Left forelimb (tissue), 1 donor: ENCODE data around the gene TUBA3D.
"Not testable (repeated sequence)": the region's sequence is repeated elsewhere in the genome, so short reads cannot be mapped to it uniquely, and the experiment has no call there.

Source experiments
- DNase-seq: peaks from one replicate; pipeline ENCODE4 v3.0.0-alpha.2; 2018; ENCODE audit warnings: low spot score

The TUBA3D gene

DNA sequence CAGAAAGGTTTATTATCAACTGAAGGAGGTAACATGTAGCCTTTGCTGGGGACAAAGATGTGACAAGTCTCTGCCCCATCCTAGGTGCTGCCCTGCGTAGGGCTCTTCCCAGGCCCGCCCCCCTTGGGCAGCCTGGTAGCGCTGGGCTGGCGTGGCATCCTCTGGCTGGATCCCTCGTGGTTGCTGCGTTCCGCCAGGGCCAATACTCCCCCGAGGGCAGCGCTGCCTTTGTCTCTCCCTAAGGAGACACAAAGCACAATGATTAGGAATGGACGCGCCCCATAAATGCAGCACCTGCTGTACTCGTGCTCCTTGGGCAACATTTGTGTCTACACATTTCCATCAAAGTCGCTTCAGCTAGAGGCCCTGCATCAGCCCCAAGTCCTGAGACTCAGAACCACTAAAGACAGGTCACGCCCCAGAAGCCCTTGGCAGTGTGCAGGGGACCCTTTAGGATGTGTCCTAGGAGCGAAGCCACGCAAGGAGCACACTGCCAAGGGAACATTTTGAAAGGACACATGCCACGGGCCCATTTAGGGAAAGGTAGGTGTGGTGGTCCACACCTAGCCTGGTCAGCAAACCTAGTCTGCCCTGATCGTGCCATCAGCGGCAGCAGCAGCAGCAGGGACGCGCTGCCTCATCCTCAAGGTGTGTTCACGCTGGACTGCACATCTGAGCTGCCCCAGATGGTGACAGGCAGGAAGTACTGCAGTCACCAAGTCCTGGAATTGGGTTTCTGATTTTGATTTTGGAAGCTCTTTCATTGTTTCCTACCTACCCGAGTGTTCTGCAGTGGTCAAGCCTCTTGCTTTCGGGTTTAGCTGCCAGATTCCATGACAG, 8.3 kb downstream of the TUBA3D start:
- not testable (repeated sequence) for DNase-seq

DNA sequence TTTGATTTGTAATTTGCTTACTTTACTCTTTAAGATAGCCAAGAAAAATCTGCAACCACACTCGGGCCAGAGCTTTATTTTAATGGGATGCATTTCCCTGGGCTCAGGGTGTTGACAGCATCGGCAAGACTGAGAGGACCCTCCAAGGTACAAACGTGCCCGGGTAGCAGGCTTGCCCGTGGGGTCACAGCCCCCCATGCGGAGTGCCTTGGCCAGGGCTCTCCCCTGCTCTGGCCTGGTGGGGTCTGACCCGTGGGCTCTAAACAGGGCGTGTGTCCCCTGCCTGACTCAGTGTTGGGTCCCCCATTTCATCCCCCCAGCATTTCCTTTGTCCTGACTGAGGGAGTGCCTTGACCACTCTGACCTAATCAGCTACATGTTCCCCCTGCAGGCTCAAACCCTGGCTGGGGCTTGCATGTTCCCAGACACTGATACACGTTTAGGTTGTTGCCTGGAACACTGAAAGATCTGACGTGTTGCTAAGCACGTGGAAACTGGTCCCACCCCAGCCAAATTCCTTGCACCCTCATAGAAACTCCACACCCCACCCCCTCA, 9.1 kb downstream of the TUBA3D start:
- DNase-seq, result not testable (repeated sequence)

DNA sequence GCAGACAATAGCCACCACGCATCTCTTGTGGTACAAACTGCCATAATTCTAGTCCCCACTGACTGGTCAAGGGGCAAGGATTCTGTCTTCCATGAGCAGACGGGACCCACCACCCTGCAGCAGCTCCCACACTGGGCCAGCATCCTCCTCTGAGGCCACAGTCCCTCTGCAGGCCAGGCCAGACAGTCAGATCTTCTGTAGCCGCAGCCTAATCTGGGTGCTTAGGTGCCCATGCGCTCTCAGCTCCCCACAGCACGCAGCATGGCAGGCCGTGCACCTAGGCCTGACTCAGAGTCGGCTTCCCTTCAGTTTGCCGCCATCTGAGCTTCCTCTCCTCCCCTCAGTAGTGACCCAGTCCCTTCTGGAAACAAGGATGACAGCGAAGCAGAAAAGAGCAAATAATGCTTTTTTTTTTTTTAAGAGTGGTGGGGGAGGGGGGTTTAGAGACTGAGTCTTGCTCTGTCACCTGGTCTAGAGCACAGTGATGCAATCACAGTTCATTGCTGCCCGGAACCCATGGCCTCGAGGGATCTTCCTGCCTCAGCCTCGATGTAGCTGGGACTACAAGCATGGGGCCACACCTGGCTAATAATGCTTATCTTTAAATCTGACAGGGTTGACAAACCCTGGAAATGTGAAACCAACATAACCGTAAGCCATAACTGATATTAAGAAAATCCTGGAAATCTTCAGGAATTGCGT, 10.4 kb downstream of the TUBA3D start:
- DNase-seq, result not testable (repeated sequence)

DNA sequence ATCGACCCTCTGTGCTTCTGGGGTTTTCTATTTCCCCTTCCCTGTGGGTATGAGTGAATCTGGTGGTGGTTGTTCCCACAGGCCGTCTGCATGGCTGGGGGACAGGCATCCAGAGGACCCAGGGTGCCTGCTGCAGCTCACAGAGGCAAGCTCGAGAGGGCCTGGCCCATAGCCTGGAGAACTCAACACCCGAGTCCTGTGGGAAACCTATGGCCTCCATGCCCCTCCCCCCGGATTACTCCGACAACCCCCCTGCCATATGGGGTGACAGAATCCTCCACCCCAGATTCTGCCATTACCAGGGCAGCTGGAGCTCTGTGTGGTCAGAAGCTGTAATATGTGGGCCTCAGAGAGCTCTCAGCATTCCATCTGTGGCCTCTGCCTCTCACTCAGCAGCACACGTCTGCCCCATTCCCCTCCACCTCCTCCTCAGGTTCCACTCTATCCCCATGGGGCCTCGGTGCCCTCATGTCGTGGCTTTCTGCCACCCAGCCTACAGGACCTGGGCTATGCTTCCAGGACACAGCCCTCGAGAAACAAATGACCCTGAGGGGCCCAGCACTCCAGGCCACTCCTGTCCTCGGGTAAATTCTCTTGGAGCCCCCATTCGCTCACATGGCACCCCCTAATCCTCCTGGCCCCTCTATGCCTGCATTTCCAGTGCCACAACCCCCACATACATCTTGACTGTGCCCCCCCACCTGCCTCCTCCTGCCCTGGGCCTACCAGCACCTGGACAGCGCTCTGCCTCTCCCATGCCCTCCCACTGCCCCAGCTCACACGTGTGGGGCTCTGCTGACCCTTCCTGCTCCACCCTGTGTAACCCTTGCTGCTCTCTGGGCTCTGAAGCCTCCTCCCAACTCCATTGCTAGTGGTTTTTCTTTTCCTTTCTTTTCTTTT, 12.6 kb downstream of the TUBA3D start:
- no peak for DNase-seq

DNA sequence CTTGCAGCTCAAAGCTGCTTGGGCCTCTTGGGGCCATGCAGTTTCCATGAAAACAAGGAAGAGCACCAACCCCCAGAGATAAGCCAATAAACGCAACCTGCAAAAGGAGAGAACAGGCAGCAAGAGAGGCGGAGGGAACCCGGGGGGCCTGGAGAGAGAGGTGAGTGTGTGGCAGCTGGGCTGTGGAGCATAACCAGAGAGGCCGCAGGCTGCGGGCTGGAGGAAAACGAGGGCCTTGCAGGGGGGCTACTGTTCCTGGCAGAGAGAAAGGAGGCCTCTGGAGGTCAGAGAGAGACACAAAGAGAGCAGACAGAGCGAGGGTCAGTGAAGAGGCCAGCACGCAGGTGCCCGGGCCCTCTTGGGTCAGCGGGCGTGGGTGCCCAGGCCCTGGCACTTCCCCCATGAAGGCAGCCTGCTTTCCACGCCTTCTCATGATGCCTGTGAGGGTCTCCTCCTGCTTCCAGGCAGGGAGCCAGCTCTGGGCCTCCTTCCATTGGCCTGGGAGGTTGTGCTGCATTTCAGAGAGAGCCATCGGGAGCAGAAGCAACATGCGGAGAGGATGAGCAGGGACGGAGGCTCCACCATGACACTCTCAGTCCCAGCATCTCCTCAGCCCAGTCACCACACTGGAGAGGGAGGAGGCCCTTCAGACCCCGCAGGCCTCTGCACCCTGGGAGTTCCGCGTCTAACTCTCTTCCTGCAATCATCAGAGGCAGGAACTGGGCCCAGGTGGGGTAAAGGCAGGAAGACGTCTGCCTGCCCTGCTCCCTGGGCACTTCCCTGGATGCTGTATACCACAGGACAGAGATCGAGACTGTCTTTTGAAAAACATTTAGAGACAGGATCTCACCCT, 14.9 kb downstream of the TUBA3D start:
- not testable (repeated sequence) for DNase-seq

DNA sequence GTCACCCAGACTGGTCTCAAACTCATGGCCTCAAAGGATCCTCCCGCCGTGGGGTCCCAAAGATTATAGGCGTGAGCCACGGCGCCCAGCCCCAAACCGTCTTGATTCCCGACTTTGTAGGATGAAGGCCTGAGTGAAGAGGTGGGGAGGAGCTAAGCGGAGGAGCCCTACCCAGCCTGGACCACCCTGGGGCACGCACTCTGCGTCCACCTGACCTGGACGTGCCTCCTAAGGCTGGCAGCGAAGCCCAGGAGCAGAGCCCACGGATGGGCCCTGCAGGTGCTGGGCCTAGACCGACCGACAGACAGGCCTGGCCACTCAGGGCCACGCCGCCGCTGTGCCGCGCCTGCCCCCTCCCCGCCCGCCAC, 15.5 kb downstream of the TUBA3D start:
- DNase-seq, result not testable (repeated sequence)

DNA sequence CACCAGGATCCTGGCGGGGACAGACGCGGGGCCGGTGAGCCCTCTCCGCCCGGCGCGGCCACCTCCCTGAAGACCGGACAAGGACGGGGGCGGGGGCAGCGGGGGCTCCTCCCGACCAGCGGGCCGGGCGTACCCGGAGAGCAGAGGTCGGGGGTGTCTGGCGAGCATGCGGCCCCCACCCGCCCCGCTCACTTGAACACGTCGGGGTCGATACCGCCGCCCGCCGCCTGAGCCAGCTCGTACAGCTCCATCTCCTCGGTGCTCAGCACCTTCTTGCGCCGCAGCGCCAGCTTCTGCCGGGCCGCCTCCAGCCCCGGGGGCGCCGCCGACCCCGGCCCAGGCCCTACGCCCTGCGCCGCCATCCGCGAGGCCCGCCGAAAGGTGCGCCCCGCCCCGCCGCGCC, 16.1 kb downstream of the TUBA3D start, which contains the start of gene MZT2A:
MZT2A (minus strand) TSS at position 383 of the 403 bp plus-strand sequence; CDS start at position 362, 21 bp downstream.
- DNase-seq, result not testable (repeated sequence)

DNA sequence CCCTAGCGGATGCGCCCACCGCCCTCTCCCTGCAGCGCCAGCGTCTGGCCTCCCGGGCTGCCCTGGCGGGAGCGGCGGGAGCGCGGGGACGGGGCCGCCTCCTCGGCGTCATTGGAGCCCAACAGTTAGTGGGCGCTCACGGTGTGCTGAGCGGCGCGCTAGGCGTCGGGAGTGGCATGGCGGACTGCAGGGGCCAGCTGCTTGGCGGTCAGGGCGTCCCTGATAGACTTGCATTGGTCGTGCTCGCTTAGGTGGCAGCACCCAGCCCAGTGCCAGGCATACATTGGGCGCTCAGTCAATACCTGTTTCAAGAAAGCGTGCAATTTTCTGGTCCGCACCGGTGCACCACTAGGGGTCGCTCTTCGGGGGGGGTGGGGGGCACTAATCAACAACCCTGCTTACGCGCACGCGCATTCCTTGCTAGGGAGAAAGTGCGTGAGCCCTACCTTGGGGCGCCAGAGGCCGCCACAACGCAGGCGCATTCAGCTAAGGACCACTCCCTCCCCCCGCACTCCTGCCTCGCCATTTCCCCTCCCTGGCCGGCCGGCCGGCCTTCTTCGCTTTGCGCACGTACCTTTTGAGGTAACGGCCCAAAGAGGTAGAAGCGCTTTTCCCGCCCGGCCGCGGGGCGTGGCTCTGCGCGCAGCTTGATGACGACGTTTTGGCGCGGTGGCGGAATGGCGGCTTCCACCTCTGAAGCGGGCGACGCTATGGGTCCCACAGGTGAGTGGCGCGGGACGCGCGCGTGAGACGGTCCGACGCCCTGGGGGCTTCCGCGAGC, 16.7 kb downstream of the TUBA3D start:
- DNase-seq, result peak; percentile 91

DNA sequence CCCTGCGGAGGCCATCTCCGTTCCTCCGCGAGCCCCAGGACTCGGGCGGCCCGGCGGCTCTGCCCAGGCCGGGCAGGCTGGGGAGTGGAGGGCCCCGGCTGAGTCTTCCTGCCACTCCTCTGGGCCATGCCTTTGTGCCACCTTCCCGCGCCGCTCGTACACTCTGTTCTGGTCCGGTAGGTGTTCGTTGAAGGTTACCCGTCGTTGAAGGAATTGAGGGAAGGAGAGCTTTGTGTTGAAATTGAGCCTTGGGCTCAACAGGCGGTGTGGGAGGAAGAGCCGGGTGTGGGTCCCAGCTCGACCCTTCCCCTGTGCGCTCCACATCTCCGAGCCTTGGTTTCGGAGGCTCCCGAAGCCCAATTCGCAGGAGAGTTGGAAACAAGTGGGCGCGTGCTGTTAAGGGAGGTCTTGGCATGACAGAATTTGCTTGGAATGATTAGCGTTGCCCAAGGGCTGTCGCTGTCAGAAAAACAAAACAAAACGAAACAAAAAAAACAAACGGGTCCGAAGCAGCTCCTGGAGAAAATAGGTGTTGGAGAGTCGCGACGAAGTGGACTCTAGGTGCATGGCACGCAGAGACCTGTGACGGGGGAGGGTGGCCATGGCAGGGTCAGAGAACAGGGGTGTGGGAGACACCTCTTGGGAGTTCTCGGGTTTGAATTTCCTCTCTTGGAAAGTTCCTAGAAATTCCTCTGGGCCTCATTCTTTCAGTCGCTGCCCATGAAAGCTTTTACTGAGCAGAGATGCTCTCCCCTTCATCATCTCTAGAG, 17.5 kb downstream of the TUBA3D start:
- no peak for DNase-seq

DNA sequence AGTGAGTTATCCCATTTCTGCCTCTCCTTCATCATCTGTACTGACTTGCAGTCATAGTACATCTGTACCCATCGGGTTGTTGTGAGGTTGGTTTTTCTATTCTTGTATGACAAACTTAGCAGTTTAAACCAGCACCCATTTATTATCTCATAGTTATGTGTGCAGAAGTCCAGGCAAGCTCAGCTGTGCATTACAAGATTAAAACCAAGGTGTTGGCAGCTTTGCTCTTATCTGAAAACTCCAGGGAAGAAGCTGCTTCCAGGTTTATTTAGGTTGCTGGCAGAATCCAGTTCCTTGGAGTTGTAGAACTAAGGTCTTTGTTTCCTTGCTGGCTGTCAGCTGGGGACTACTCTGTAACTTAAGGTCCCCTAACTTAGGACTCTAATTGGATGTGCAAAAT, 19.6 kb downstream of the TUBA3D start:
- DNase-seq, result not testable (repeated sequence)

DNA sequence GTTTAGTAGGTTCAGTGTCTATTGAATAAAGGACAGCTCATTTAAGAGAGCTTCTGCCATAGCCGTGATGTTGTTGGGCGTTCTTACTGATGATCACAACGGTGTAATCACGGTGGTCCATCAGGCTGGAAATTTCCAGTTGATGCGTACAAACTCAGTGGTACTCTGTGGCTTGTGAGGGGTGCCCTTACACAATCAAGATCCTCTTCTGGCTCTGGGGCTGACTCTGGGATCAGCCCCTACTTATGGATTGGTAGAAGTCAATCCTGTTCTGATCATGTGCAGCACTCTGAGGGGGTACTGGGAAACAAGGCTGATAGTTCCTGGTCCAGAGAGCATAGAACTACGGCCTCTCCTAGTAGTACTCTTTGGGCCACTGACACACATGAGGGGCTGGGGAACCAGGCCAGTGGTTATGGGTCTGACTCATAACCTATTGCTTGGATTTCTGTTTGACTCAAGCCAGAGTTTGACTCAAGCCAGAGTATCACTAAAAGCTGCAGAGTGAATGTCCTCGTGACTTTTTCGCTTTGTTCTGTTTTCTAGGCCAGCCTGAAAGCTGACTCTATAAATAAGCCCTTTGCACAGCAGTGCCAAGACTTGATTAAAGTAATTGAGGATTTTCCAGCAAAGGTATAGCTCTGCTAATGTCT, 22.5 kb downstream of the TUBA3D start:
- DNase-seq, result not testable (repeated sequence)

DNA sequence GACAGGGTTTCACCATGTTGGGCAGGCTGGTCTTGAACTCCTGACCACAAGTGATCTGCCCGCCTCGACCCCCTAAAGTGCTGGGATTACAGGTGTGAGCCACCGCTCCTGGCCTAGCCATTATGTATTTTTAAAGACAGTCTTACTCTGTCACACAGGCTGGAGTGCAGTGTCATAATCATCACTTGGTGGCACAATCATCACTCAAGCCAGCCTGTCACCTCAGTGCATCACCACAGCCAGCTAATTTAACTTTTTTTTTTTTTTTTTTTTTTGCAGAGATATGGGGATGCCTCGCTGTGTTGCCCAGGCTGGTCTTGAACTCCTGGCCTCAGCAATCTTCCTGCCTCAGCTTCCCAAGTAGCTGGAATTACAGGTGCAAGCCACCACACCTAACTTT, 27.7 kb downstream of the TUBA3D start:
- DNase-seq, result not testable (repeated sequence)

DNA sequence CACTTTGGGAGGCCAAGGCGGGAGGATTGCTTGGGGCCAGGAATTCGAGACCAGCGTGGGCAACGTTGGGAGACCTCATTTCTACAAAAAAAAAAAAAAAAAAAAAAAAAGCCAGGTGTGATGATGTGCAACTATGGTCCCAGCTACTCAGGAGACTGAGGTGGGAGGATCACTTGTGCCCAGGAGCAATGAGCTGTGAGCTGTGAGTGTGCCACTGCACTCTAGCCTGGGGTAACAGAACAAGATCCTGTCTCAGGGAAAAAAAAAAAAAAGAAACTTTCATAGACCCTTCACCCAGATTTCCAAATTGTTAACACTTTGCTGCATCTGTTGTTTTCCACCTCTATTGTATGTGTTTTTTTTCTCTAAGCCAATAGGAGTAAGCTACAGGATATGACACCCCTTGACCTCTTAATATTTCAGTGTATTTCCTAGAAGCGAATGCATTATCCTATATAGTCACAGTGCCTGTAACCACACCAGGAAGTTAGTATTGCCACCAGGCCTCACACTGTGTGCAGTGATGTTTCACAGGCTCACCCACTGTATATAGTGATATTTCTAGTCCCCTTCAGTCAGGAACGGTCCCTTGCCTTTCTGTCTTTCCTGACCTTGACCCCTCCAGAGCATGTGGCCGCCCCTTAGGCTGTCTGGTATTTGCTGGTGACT, 28.3 kb downstream of the TUBA3D start:
- DNase-seq, result not testable (repeated sequence)

DNA sequence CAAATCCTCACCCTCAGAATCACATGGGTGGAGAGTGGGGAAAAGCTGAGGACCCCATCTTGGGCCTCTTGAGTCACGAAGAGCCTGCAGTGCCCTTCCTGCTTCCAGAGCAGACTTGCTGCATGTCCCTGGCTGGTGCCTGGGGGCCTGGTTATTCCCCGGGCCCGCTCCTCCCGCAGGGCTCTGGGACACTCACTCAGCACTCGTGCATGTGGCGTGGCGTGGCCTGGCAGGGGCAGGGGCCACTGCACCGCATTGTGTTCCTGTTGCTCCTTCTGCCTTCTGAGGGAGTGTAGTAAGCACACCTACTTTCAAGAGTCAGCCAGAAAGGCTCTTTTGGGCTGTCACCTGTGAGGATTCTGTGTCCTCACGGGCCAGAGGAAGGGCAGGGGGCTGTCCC, 33.7 kb downstream of the TUBA3D start:
- DNase-seq, result no peak

DNA sequence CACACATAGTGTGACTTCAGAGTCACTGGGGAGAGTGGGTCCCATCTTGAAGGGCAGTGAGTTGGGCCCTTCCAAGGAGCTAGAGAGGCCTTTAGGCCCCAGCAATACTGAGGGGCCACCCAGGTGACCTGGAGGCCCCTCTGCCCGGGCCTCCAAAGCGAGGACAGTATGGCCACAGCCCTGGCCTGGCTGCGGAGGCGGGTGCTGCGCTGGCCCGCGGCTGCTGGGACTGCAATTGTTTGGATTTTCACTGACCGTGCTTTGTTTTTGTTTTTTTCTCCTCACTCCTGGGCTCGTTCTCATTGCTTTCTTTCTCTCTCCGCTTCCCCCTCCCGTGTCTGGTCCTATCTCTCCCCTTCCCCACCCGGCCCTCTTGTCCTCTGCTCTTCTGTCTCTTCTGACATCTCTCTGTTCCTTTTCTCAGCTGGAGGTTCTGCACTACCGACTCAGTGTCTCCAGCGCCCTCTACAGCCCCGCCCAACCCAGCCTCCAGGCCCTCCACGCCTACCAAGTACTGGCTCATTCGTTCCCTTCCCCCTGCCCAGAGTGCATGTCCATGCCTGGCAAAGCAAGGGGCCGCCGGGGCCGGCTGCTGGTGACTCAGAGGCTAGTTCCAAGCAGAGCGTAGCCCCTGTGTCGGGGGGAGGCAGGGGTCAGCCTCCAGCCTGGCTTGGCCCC, 35.5 kb downstream of the TUBA3D start:
- not testable (repeated sequence) for DNase-seq

DNA sequence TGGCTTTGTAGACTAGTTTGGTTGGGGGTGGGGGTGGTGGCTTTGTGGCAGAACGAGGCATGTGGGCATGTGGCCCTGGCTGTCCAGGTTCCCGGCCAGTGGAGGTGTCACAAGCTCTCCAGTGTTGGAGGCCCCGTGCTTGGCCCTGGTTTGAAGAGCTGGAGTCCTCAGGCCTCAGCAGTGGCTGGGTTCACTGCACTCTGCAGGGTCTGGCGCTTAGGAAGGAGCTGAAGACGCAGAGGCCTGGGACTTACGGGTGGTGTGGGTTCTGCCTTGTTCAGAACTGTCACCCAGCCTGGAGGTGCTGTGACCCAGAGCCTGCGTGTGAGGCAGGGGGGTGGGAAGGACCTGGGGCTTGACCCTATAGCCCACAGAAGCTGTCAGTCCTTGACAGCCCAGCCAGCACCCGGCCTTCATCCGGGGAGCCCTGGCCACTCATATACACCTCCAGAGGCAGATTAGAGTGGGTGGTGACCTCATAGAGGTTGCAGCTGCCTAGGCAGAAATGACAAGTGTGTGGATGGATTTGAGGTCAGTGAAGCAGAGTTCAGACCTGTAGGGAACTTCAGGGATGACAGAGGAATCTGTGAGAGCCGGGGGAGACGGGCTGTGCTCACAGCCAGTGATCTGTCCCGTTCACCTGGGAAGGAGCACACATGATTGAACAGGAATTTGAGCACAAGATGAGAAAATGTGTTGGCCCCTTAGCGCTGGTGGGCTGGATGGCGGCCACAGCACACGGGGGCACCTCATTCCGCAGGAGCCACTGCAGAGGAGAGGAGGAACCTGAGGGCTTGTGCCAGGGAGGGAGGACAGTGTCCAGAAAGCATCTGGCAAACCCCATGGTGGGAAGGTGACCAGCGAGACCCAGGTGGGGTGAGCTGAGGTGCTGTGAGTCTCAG, 36.3 kb downstream of the TUBA3D start:
- not testable (repeated sequence) for DNase-seq
